Choroid plexus epithelial cell (primary cell): ENCODE results near the gene ZNF512.

Experiments used
- DNase-seq: peaks from one replicate; pipeline ENCODE4 v3.0.0-alpha.2; 2010; ENCODE audit warnings: low read depth
- H3K4me3 ChIP-seq: 2 replicates; pipeline ENCODE4 v1.5.1; 2011; ENCODE audit warnings: low read depth, mild to moderate bottlenecking, control low read depth, low read length, moderate library complexity
- TF ChIP-seq, protein P1 (sequence below): conservative IDR thresholded peaks from 2 replicates; pipeline ENCODE4 v1.5.1; 2011; ENCODE audit warnings: low read depth, mild to moderate bottlenecking, control low read depth, inconsistent platforms, low read length, moderate library complexity

The ZNF512 gene

DNA sequence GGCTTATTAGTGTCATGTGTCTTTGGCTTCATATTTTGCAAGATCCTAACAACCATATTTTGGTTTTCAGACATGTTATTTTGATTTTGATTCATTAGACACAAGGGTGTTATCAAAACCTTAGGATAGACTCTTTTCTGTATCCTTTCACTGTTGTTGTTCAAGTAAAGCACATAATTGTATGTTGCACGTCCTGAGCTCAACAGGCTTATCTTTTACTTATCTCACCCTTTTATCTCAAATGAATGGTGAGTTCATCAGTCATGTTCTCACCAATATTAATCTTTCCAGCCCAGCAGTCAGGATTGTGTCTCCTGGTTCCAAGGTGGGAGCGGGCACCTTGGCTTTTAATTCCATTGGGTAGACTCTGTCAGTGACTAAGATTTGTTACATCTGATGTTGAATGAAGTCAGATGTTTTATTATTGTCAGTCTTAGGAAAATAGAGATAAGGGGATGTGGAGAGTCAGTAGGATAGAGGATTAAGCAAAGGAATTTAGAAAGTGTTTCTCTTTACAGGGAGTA, 57.9 kb downstream of the ZNF512 start:
- no peak for DNase-seq
- H3K4me3 ChIP-seq: no peak overlapping the region
- TF ChIP-seq, protein P1, sequence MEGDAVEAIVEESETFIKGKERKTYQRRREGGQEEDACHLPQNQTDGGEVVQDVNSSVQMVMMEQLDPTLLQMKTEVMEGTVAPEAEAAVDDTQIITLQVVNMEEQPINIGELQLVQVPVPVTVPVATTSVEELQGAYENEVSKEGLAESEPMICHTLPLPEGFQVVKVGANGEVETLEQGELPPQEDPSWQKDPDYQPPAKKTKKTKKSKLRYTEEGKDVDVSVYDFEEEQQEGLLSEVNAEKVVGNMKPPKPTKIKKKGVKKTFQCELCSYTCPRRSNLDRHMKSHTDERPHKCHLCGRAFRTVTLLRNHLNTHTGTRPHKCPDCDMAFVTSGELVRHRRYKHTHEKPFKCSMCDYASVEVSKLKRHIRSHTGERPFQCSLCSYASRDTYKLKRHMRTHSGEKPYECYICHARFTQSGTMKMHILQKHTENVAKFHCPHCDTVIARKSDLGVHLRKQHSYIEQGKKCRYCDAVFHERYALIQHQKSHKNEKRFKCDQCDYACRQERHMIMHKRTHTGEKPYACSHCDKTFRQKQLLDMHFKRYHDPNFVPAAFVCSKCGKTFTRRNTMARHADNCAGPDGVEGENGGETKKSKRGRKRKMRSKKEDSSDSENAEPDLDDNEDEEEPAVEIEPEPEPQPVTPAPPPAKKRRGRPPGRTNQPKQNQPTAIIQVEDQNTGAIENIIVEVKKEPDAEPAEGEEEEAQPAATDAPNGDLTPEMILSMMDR: no peak

DNA sequence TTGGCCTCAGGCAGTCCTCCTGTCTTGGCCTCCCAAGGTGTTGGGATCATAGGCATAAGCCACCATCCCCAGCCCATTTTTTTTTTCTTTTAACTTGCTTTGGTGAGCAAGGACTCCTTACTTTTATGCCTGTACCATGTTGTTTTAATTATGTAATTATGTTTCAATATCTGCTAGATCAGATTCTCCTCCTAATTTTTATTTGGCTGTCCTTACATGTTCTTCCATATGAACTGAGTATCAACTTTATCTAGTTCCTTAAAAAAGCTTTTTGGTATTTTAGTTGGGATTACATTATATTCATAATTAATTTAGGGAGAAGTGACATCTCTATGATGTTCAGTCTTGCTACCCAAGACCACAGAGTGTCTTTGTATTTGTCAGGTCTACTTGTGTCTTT, 62.4 kb downstream of the ZNF512 start:
- no peak overlapping the region for H3K4me3 ChIP-seq
- TF ChIP-seq, protein P1: no peak
- DNase-seq: no peak

DNA sequence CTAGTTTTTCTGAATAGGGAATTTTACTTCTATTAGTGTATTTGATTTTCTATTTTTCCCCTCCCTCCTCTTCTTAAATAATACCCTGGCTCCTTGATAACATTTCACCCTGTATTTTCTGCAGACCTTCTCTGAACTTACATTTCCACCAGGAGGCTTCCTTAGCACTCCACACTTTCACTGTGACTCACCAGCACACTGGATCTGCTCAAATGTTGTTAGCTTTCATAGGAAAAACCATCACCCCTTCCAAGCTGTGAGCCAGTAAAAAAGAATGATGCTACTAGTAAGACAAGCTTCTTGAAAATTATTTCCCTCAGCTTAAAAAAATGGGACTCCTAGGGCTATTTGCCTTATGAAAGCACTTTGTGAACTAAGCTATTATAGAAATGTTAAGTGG, 64.4 kb downstream of the ZNF512 start:
- TF ChIP-seq, protein P1: no peak
- peak; percentile 51 for DNase-seq
- no peak overlapping the region for H3K4me3 ChIP-seq

DNA sequence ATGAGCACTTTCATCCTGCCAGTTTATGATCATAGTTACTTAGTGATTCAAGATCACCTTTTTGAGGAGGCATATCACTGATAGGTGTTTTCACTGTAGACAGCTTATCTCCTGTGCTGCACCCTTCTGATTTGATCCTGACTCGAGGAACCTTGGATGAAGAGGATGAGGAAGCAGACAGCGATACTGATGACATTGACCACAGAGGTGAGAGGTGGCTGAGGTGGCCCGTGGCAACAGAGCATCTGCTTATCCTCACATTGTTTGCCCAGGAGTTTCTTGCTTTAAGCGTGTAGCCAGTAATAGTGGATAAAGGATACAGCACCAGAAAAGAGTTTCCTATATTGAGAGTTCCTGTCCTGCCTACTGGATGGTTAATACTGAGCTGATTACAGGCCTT, 64.9 kb downstream of the ZNF512 start:
- H3K4me3 ChIP-seq: no peak overlapping the region
- TF ChIP-seq, protein P1: no peak
- no peak for DNase-seq

DNA sequence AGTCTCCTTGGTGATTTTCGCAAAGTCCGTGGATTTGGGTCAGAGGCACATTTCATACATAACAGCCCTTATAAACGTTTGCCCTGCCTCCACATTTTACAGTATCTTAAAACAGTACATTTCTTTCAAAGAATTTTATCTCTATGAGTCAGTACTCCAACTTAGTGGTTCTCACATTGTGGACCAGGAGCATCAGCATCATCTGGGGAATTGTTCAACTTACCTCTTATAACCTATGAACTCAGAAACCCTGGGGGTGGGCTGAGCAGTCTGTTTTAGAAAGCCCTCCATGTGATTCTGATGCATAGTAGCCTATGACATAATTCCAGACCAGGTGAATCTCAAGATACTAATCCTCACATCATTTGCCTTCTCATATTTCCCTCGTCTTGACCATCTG, 68.2 kb downstream of the ZNF512 start:
- TF ChIP-seq, protein P1: no peak
- DNase-seq: no peak
- H3K4me3 ChIP-seq: no peak overlapping the region

DNA sequence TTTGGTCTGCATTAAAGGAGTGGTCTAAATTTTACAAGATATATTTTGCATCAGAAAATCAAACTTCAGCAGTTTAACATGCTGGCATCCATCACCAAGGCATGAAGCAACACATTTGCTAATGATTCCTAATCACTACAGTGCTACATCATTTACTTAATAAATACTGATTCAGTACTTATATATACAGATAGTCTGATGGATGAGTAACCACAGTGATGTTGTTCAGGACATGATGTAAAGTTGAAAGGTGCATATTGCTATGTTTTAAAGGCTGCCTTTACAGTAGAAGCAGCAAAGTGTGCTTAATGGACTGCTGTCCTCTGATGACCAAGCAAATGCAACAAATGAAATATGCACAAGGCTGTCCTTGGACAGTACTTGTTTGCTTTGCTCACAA, 69.5 kb downstream of the ZNF512 start:
- TF ChIP-seq, protein P1: no peak
- no peak for DNase-seq
- no peak overlapping the region for H3K4me3 ChIP-seq

DNA sequence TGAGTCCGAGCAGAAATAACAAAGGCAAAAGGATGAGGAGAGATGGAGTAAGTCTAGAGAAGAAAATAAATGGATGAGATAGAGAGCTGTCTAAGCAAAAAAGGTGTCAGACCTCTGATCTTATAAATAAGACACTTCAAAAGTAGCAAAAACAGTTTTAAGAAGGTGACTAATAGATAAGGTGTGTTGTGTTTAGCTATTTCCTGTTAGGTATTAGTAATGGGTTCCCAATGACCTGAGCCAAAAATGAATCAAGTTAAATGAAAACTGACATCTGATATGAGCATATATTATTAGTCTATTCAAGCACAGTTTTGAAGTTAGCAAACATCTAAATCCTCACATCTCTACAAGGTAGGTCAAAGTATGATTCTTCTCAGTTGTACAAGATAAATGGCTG, 69.9 kb downstream of the ZNF512 start:
- DNase-seq: no peak
- H3K4me3 ChIP-seq: no peak overlapping the region
- TF ChIP-seq, protein P1: no peak
